ENCODE measurements around the gene CSH2. TPM values are rescaled to one million over a fixed set of nuclear protein-coding genes. Genes with fewer than 3 reads are reported as not detected.
"Not testable (repeated sequence)": the region's sequence is repeated elsewhere in the genome, so short reads cannot be mapped to it uniquely, and the experiment has no call there.

Gene CSH2
- polyA plus RNA-seq, 1 donor = 0.20 TPM

- not testable (repeated sequence) for DNase-seq
These were observed 23.3 kb upstream of the CSH2 start, which contains the start of gene CSH1 for GRCh38 chr17:63896524-63897354. CSH1 (minus strand) TSS chr17:63896574; CDS start chr17:63896511, 63 bp downstream.

DNA sequence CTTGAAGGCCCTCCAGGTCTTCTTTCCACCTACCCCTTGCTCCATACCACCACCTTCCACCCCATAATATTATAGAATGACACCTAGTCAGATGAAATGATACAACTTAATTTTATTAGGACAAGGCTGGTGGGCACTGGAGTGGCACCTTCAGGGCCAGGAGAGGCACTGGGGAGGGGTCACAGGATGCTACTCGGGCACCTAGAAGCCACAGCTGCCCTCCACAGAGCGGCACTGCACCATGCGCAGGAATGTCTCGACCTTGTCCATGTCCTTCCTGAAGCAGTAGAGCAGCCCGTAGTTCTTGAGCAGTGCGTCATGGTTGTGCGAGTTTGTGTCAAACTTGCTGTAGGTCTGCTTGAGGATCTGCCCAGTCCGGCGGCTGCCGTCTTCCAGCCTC lies 21.3 kb upstream of the CSH2 start:
- DNase-seq = not testable (repeated sequence)

DNA sequence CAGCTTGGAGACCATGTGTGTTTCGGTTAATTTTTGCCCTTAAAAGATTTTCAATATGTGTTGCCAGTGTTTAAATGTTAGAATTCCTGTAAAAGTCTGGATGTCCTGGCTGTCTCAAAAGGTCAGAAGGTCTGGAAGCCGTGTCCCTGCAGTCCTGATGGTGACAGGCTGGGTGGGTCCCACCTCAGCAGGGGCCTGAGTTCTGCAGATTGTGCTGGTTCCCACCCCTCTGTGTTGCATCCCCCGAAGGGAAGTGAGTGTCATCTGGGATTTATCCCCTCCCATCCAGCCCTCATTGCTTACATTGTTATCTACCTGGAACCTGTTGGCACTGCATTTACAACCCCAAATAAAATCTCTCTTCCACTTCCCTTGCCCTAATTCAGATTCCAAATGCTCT lies 20.5 kb upstream of the CSH2 start:
- DNase-seq = not testable (repeated sequence)

DNA sequence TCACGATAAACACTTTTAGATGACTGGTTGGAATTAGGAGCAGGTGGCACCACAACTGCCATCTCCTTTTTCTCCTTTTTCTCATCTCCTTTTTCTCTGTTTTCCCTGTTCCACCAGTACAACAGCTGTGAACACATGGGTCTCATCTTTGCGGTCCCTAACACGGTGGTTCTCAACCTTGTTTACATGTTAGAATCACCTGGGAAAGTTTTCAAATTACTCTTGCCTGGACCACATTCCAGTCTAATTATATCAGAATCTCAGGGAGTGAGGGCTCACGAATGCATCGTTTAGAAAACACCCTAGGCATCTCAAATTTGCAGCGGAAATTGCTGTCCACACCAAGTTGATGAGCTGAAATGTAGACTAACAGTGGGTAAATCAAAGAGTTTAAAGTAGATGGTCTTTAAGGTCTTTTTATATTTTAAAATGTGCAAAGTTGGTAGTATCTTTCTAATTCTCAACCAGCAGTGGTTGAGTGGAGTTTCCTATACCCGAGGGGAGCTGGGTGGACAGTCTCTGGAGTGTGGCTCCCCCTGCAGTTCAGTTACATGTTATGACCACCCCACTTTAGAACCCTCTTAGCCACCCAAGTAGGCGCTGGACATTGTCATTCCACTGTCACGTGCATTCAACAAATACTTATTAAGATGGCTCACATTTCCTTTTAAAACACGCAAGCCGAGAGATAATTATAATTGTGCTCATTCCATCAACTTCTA lies 19.0 kb upstream of the CSH2 start:
- DNase-seq = not testable (repeated sequence)

DNA sequence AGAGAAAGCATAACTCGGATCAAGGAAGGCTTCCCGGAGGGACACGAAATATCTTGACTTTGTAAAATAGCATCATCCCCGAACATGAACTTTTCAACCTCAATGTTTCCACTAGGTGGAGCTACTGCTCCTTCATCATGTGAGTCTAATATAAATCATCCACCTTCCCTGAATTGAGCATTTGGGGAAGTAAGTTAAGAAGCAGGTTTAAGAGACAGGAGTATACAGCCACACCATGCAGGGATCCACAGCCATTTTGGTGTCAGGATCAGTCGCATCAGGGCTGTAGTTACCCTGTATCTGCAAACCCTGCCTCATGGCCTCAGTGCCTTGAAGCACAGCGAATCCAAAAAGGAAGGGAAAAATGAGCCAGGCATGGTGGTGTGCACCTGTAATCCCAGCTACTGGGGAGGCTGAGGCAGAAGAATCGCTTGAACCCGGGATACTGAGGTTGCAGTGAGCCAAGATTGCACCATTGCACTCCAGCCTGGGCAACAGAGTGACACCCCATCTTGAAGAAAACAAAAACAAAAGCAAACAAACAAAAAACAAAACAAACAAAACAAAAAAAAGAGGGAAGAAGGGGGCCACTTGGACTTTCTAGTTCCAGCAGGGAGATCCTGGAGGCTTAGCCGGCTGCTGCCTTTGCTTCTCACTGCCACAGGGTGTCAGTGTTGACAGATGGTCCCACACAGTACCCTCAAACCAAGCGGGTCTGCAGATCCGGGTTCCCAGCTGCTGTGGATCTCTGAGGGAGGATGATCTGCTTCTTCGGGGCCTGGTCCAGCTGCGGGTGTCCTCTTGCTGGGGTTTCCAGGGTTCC lies 15.8 kb upstream of the CSH2 start:
- DNase-seq = peak; percentile 12

- DNase-seq = not testable (repeated sequence)
These were observed 11.6 kb upstream of the CSH2 start for GRCh38 chr17:63885119-63885518.

- DNase-seq = not testable (repeated sequence)
These were observed 9.2 kb upstream of the CSH2 start for GRCh38 chr17:63882626-63883126.

DNA sequence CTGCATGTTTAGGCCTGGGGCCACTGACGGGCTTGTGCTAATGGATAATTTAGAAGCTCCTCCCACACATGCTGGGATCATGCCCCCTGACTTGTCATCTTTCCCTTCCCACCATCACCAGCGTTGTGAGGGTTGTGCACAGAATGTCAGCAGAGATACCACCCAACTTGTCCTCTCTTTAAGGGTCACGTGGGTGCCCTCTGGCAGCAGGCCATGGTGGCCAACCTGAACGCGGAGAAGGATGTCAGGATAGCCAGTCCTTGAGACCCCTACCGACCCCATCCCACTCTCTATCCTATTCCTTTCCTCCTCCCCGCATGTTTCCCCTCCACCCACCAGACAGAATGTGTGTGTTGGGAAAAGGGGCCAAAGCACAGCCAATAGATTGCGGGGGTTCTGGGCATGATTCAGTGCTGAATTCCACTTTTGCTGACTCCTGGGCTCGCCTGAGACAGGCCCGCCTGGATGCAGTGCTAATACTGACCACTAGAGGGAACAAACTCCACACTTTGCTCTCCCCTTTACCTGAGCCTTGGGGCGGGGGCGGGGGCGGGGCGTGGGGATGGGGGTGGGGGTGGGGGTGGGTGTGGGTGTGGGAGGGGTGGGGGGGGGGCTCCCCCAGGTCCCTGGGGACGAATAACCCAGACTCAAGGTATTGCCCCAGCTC lies 8.6 kb upstream of the CSH2 start, which contains the start of gene GH2:
GH2 (minus strand) TSS at position 10 of the 667 bp plus-strand sequence. CDS start 143 bp downstream, outside the sequence.
- peak; percentile 24 for DNase-seq

DNA sequence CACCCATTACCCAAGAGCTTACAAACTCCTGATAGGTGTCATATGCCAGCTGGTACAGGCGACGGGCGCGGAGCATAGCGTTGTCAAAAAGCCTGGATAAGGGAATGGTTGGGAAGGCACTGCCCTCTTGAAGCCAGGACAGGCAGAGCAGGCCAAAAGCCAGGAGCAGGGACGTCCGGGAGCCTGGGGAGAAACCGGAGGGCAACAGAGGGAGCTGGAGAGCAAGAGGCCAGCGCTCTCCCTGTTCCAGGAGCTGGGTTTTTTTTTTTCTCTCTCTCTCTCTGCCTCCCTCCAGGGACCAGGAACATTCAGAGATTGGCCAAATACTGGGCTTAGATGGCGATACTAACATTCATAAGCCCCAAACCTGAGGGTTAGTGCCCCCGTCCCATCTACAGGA lies 7.9 kb upstream of the CSH2 start:
- not testable (repeated sequence) for DNase-seq

DNA sequence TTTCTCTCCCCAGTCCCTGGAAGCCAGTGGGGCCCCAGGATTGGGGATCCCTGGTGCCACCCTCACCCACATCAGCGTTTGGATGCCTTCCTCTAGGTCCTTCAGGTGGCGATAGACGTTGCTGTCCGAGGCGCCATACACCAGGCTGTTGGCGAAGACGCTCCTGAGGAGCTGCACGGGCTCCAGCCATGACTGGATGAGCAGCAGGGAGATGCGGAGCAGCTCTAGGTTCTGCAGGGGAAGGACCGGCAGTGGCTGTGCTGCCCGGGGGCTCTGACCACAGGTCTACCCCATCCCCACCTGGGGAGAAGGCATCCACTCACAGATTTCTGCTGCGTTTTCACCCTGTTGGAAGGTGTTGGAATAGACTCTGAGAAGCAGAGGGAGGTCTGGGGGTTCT lies 7.2 kb upstream of the CSH2 start:
- DNase-seq = no peak

GRCh38 chr17:63878413-63878812 lies 4.9 kb upstream of the CSH2 start:
- not testable (repeated sequence) for DNase-seq

DNA sequence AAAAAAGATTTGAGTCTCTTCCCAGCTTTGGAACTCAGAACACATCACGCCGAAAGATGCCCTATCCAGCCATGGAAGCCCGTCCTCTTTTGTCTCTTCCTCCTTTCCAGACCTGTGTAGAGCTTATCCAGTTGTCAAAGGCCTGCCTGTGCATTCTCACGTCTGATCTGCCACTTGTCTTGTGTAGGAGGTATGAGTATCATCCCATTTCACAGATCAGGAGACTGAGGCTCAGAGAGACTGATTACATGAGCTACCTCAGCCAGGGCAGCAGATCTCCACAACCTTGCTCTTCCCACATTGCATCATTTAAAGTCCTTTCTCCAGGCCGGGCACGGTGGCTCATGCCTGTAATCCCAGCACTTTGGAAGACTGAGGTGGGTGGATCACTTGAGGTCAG lies 1.2 kb upstream of the CSH2 start:
- DNase-seq = not testable (repeated sequence)

GRCh38 chr17:63874061-63874626 lies 667 bp upstream of the CSH2 start:
- not testable (repeated sequence) for DNase-seq

DNA sequence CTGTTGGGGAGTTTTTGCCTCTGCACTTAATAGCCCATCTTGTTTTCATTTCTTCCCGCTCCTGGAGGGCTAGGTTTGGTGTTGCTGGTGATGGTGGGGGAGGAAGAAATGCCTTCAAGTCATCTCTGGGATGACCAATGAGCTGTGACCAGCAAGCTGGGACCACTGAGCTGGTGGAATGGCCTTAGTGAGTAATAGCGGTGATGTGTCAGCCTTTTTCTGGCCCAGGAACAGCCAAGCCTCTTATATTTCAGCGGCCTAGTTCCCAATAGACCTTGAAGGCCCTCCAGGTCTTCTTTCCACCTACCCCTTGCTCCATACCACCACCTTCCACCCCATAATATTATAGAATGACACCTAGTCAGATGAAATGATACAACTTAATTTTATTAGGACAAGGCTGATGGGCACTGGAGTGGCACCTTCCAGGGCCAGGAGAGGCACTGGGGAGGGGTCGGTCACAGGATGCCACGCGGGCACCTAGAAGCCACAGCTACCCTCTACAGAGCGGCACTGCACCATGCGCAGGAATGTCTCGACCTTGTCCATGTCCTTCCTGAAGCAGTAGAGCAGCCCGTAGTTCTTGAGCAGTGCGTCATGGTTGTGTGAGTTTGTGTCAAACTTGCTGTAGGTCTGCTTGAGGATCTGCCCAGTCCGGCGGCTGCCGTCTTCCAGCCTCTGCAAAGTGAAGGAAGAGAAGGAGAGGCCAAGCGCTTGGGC lies 1.7 kb downstream of the CSH2 start:
- DNase-seq = not testable (repeated sequence)

DNA sequence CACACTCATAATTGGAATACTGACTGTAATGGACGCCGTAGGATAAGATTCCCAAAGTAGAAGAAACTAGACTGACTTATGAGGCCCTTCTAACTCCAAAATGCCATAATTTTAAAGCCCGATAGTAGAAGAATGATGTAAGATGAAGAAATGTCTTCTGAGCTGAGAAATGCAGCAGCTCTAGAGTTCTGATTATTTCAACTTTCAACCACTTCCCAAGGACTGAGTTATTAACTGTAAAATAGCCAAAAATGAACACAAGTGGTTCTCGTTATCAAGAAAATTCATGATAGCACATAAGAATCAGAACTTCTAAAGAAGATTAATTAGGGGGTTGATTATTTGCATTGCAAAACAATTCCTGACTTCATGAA lies 3.2 kb downstream of the CSH2 start:
- DNase-seq = not testable (repeated sequence)

DNA sequence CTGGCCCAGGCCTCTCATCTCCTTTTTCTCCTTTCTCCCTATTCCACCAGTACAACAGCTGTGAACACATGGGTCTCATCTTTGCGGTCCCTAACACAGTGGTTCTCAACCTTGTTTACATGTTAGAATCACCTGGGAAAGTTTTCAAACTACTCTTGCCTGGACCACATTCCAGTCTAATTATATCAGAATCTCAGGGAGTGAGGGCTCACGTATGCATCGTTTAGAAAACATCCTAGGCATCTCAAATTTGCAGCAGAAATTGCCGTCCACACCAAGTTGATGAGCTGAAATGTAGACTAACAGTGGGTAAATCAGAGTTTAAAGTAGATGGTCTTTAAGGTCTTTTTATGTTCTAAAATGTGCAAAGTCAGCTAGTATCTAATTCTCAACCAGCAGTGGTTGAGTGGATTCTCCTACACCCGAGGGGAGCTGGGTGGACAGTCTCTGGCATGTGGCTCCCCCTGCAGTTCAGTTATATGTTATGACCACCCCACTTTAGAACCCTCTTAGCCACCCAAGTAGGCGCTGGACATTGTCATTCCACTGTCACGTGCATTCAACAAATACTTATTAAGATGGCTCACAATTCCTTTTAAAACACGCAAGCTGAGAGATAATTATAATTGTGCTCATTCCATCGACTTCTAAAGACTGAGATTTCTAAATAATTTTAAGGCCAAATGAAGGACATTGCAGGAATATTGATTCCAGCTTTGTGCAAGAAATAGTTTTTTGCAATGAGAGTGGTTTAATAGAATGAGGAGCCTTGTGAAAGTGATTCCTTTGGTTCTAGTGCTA lies 3.8 kb downstream of the CSH2 start:
- DNase-seq = not testable (repeated sequence)

DNA sequence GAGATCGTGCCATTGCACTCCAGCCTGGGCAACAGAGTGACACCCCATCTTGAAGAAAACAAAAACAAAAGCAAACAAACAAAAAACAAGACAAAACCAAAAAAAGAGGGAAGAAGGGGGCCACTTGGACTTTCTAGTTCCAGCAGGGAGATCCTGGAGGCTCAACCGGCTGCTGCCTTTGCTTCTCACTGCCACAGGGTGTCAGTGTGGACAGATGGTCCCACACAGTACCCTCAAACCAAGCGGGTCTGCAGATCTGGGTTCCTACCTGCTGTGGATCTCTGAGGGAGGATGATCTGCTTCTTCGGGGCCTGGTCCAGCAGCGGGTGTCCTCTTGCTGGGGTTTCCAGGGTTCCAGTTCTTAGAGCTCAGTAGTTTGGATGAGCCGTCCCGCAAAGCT lies 6.9 kb downstream of the CSH2 start:
- not testable (repeated sequence) for DNase-seq

DNA sequence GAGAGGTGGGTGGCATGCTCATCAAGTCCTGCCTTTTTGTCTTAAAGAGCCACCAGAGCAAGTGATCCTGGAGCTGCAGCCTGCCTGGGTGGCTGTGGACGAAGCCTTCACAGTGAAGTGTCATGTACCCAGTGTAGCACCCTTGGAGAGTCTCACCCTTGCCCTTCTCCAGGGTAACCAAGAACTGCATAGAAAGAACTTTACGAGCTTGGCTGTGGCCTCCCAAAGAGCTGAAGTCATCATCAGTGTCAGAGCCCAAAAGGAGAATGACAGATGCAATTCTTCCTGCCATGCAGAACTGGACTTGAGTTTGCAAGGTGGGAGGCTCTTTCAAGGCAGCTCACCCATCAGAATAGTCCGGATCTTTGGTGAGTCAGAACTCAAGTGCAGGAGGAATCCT lies 14.2 kb downstream of the CSH2 start:
- DNase-seq = no peak

DNA sequence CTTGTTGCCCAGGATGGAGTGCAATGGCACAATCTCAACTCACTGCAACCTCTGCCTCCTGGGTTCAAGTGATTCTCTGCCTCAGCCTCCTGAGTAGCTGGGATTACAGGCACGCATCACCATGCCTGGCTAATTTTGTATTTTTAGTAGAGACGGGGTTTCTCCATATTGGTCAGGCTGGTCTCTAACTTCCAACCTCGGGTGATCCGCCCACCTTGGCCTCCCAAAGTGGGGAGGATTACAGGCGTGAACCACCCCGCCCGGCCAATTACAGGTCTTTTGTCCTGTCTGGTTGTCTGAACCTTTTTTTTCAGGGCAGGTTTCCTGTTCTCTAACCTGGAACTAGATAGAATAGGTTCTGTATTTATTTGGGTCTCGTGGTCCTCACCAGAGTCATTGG lies 17.1 kb downstream of the CSH2 start:
- not testable (repeated sequence) for DNase-seq
